ENCODE measurements around the gene PSMD10.

DNA sequence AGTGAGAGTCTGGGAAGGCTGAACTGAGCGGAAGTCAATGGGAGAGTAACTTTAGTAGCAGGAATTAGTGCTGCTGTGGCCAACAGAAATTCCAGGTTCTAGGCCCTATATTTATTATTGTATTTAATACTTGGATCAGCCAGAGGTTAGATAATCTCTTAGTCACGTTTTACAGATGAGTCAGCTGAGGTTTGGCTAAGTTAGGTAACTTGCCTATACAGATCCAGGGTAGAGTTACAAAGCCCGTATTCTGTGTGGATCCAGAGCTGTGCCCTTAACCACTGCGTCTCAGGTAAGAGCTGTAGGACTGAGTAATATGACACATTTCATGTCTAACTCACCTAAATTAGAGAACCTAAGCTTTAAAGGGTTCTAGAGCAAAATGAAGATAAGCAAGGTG is 20.5 kb downstream of the PSMD10 start:
- TF ChIP-seq EZH2 (IDR thresholded peaks at IDR 0.05; ENCODE audit: borderline replicate concordance), result no peak
- TF ChIP-seq, protein P1, sequence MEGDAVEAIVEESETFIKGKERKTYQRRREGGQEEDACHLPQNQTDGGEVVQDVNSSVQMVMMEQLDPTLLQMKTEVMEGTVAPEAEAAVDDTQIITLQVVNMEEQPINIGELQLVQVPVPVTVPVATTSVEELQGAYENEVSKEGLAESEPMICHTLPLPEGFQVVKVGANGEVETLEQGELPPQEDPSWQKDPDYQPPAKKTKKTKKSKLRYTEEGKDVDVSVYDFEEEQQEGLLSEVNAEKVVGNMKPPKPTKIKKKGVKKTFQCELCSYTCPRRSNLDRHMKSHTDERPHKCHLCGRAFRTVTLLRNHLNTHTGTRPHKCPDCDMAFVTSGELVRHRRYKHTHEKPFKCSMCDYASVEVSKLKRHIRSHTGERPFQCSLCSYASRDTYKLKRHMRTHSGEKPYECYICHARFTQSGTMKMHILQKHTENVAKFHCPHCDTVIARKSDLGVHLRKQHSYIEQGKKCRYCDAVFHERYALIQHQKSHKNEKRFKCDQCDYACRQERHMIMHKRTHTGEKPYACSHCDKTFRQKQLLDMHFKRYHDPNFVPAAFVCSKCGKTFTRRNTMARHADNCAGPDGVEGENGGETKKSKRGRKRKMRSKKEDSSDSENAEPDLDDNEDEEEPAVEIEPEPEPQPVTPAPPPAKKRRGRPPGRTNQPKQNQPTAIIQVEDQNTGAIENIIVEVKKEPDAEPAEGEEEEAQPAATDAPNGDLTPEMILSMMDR (IDR thresholded peaks at IDR 0.05; ENCODE audit: poor library complexity), result no peak

Measured in hepatocyte (in vitro differentiated cells).